Ectodermal cell (in vitro differentiated cells): ENCODE measurements around the gene SYNDIG1. TPM values are rescaled to one million over a fixed set of nuclear protein-coding genes. Genes with fewer than 3 reads are reported as not detected.
A peak's percentile ranks its signal among the peaks of the same experiment; 100 is the strongest.

Experiments used
- H3K27ac ChIP-seq: 2 replicates; pipeline ENCODE4 v1.7.0; 2013; ENCODE audit warnings: mild to moderate bottlenecking, low read depth, low read length; ENCODE audit not compliant: insufficient read depth, poor library complexity, severe bottlenecking
- H3K27me3 ChIP-seq: 2 replicates; pipeline ENCODE4 v1.7.0; 2013; ENCODE audit warnings: mild to moderate bottlenecking, low read length; ENCODE audit not compliant: insufficient read depth, control insufficient read depth, poor library complexity, severe bottlenecking
- H3K36me3 ChIP-seq: one replicate; pipeline ENCODE4 v1.7.0; 2013; ENCODE audit warnings: low read length; ENCODE audit not compliant: control insufficient read depth, insufficient read depth
- H3K4me1 ChIP-seq: one replicate; pipeline ENCODE4 v1.7.0; 2013; ENCODE audit warnings: low read length; ENCODE audit not compliant: control insufficient read depth, insufficient read depth
- H3K4me3 ChIP-seq: 2 replicates; pipeline ENCODE4 v1.7.0; 2013; ENCODE audit warnings: low read depth, low read length, control low read depth; ENCODE audit not compliant: insufficient read depth
- H3K9me3 ChIP-seq: 2 replicates; pipeline ENCODE4 v1.7.0; 2013; ENCODE audit warnings: mild to moderate bottlenecking, low read length, moderate library complexity; ENCODE audit not compliant: control insufficient read depth
- WGBS, 2 experiments: methylation state at CpG; one replicate each; pipeline ENCODE4 v1.1.7; 2013; ENCODE audit warnings: missing lambda C conversion rate in 2 of 2; 5-methylcytosine and 5-hydroxymethylcytosine counted together
- polyA plus RNA-seq, 4 experiments: library from polyadenylated mRNA; stranded (reverse); fragments of 50-300 nt; gene quantifications; one replicate each; pipeline ENCODE4 v1.2.3, GENCODE V29; 2013

The SYNDIG1 gene
- polyA plus RNA-seq (2013, experiment 1 of 4): 4.6 TPM
- polyA plus RNA-seq (2013, experiment 2 of 4): 4.4 TPM
- polyA plus RNA-seq (2013, experiment 3 of 4): 3.9 TPM
- polyA plus RNA-seq (2013, experiment 4 of 4): 3.7 TPM

- H3K27ac ChIP-seq: no peak within 1 kb of the TSS
- WGBS, 2 experiments: 0% methylated on average over 91 of the region's 91 CpGs
- H3K27me3 ChIP-seq: peaks cover 54% of the 10 kb centered on the region
Measured at GRCh38 chr20:24469116-24469893, at the start of gene SYNDIG1. SYNDIG1 (plus strand) TSS chr20:24469629; CDS start chr20:24543098, 73,469 bp downstream.

GRCh38 chr20:24419786-24420185, 49.6 kb upstream of the SYNDIG1 start:
- 86 to 87% methylated on average over 6 of the region's 6 CpGs for WGBS, 2 experiments

More at GRCh38 chr20:24469116-24469893, at the start of gene SYNDIG1:
- H3K9me3 ChIP-seq: no peaks in the 10 kb centered on the region
- H3K4me3 ChIP-seq: peak within 1 kb of the TSS; percentile 64
- peaks cover 12% of the 10 kb centered on the region for H3K4me1 ChIP-seq
- no peaks in the 10 kb centered on the region for H3K36me3 ChIP-seq

DNA sequence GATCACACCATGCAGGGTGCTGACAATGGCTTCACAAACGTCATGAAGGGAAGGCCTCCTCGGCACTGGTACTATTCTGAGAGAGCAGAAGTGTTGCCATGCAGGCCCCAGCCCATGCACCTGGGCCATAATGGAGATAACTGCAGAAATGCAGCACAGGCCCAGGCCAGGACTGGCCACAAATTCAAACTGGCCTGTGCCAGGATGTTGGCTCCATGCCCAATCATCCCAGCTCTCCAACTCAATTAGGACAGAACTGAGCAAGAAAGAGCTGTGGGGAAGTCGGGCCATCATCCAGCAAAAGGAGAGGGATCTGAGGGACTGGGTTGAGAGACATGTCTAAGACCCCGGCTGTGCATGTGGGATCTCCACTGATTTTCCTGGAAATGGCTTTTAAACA, 48.9 kb upstream of the SYNDIG1 start:
- Histone ChIP-seq H3K27ac (no peak overlapping the region), H3K9me3 (no peaks in the 10 kb centered on the region), H3K4me3 (no peak overlapping the region), H3K4me1 (no peaks in the 10 kb centered on the region), H3K27me3 (no peaks in the 10 kb centered on the region), H3K36me3 (no peaks in the 10 kb centered on the region)
- 88 to 92% methylated on average over 4 of the region's 4 CpGs for WGBS, 2 experiments

More at GRCh38 chr20:24419786-24420185, 49.6 kb upstream of the SYNDIG1 start:
- Histone ChIP-seq H3K27ac (no peak overlapping the region), H3K9me3 (no peaks in the 10 kb centered on the region), H3K4me1 (no peaks in the 10 kb centered on the region), H3K27me3 (no peaks in the 10 kb centered on the region), H3K36me3 (no peaks in the 10 kb centered on the region), H3K4me3 (no peak overlapping the region)

GRCh38 chr20:24421071-24421470, 48.4 kb upstream of the SYNDIG1 start:
- H3K4me1 ChIP-seq: no peaks in the 10 kb centered on the region
- H3K4me3 ChIP-seq: no peak overlapping the region
- H3K27ac ChIP-seq: no peak overlapping the region
- H3K36me3 ChIP-seq: no peaks in the 10 kb centered on the region
- H3K9me3 ChIP-seq: no peaks in the 10 kb centered on the region
- no peaks in the 10 kb centered on the region for H3K27me3 ChIP-seq
- 81 to 90% methylated on average over 8 to 9 of the region's 9 CpGs for WGBS, 2 experiments

- Histone ChIP-seq H3K9me3 (no peaks in the 10 kb centered on the region), H3K27me3 (no peaks in the 10 kb centered on the region), H3K36me3 (no peaks in the 10 kb centered on the region), H3K27ac (no peak overlapping the region), H3K4me3 (no peak overlapping the region), H3K4me1 (no peaks in the 10 kb centered on the region)
- 92 to 96% methylated on average over 14 of the region's 14 CpGs for WGBS, 2 experiments
Measured at GRCh38 chr20:24422091-24422760, 47.2 kb upstream of the SYNDIG1 start.

DNA sequence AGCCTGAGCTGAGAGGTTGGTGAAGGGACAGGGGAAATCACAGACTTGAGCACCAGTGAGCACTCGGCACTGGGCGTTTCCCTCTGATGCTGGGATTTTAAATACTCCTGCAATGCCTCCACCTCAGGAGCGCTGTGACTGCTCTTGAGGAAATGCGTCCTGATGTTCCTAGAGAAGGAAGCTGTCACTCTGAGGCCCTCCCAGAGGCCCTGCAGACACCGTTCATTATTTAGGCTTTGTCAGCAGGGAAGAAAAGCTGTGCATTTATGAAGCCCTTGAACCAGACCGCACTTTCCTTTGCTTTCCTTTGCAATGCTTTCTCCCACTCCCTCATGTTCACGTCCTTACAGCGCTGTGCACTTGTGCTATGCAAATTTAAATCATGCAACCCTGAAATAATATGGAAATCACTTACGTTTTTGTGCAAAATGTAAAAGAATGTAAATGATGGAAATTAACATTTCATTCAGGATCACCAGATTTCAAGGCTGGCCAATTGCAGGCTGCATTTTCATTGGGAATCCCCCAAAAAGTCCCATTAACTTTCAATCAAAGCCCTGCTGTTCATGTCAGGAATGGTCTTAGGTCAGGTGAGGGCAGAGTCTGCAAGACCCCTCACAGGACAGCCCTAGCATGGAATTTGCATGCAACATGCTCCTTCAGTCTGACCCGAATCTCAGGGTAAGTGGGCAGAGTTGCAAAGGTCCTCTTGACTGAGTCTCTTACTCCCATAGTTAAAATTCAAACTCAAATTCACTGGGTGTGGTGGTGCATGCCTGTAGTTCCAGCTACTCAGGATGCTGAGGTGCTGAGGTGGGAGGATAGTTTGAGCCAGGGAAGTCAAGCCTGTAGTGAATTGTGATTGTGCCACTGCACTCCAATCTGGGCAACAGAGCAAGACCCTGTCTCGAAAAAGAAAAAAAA, 45.8 kb upstream of the SYNDIG1 start:
- H3K27ac ChIP-seq: no peak overlapping the region
- 52 to 53% methylated on average over 11 of the region's 11 CpGs for WGBS, 2 experiments
- no peaks in the 10 kb centered on the region for H3K9me3 ChIP-seq
- no peaks in the 10 kb centered on the region for H3K36me3 ChIP-seq
- H3K27me3 ChIP-seq: no peaks in the 10 kb centered on the region
- no peaks in the 10 kb centered on the region for H3K4me1 ChIP-seq
- H3K4me3 ChIP-seq: no peak overlapping the region

DNA sequence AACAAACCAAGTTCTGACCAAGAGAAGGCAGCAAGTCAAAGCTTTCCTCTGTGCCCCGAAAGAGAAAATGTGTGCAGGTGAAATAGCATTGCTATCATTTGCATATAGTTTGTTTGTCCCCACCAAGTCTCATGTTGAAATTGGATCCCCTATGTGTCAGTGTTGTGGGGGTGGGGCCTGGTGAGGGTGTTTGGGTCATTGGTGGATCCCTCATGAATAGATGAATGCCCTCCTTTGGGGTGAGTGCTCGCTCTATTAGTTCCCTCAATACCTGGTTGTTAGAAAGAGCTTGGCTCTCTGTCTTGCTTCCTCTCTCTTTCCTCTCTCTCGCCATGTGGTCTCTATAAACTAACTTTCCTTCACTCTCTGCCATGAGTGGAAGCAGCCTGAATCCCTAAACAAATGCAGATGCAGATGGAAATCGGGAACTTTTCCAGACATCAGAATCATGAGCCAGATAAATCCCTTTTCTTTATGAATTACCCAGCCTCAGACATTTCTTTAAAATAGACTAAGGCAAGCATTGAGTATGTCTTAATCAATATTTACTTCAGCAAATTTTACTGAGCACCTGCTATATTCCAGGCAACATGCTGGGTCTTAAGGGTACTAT, 43.8 kb upstream of the SYNDIG1 start:
- no peaks in the 10 kb centered on the region for H3K27me3 ChIP-seq
- H3K27ac ChIP-seq: no peak overlapping the region
- no peak overlapping the region for H3K4me3 ChIP-seq
- H3K36me3 ChIP-seq: no peaks in the 10 kb centered on the region
- H3K9me3 ChIP-seq: no peaks in the 10 kb centered on the region
- no peaks in the 10 kb centered on the region for H3K4me1 ChIP-seq
- 67 to 68% methylated on average over 4 of the region's 4 CpGs for WGBS, 2 experiments

- Histone ChIP-seq H3K27me3 (no peaks in the 10 kb centered on the region), H3K4me3 (no peak overlapping the region), H3K27ac (no peak overlapping the region), H3K36me3 (no peaks in the 10 kb centered on the region), H3K9me3 (no peaks in the 10 kb centered on the region), H3K4me1 (no peaks in the 10 kb centered on the region)
- 73 to 81% methylated on average over 6 of the region's 6 CpGs for WGBS, 2 experiments
Measured at GRCh38 chr20:24431279-24432045, 38.0 kb upstream of the SYNDIG1 start.

DNA sequence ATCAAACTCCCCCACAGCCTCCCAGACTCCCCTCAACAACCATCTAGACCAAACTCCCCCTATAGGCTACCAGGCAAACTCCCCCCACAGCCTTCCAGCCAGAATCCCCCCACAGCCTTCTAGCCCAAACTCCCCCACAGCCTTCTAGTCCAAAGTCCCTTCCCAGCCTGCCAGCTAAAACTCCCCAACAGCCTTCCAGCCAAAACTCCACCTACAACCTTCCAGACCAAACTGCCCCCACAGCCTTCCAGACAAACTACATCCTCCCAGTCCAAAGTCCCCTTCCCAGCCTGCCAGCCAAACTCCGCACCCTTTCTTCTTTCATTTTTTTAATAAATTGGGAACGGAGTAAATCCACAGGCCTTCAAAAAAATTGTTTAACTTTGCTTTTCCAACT, 37.4 kb upstream of the SYNDIG1 start:
- Histone ChIP-seq H3K27ac (no peak overlapping the region), H3K27me3 (no peaks in the 10 kb centered on the region), H3K4me3 (no peak overlapping the region), H3K9me3 (no peaks in the 10 kb centered on the region), H3K4me1 (no peaks in the 10 kb centered on the region), H3K36me3 (no peaks in the 10 kb centered on the region)
- WGBS, 2 experiments: 93 to 95% methylated on average over 2 of the region's 2 CpGs
